Stomach (tissue), 4 donors: ENCODE measurements around the gene KLHL40.

Source experiments
- CTCF ChIP-seq, 7 experiments: fragments of 450-650 bp in 4 of 7; fragments of 200-600 bp in 3 of 7; sonication (generic) in 3 of 7; IDR thresholded peaks; one replicate each; pipeline ENCODE4 v1.5.1; 2016 to 2019; ENCODE audit warnings: antibody characterized with exemption in 7 of 7, control low read depth in 2 of 7, mild to moderate bottlenecking in 1 of 7
- POLR2A ChIP-seq, 4 donors: fragments of 450-650 bp; IDR thresholded peaks; one replicate each; pipeline ENCODE4 v1.6.1; 2016; ENCODE audit warnings: antibody characterized with exemption in 4 of 4, control low read depth in 2 of 4, mild to moderate bottlenecking in 1 of 4, moderate library complexity in 1 of 4
- POLR2AphosphoS5 ChIP-seq, 3 donors: sonication (generic); formaldehyde crosslinking; IDR thresholded peaks; one replicate each; pipeline ENCODE4 v1.6.1; 2016; ENCODE audit warnings: antibody characterized with exemption in 3 of 3

GRCh38 chr3:42673082-42673481 is 12.3 kb upstream of the KLHL40 start:
- TF ChIP-seq POLR2AphosphoS5 (IDR thresholded peaks at IDR 0.05) (no peak), POLR2A (IDR thresholded peaks at IDR 0.05) (no peak), CTCF (IDR thresholded peaks at IDR 0.05) (no peak)
